Heart right ventricle (tissue), 16 donors: ENCODE measurements around the gene NCSTN. TPM values are rescaled to one million over a fixed set of nuclear protein-coding genes. Genes with fewer than 3 reads are reported as not detected.

Experiments
- ATAC-seq, 8 donors: fragments of 200-7000 bp; cut with Tn5 transposase; one replicate each; pipeline ENCODE4 v1.9.1; 2020; ENCODE audit warnings: mild to moderate bottlenecking in 8 of 8, moderate library complexity in 8 of 8, moderate number of reproducible peaks in 1 of 8
- DNase-seq, 2 donors: peaks; one replicate each; pipeline ENCODE4 v3.0.0-alpha.2; 2020
- H3K27ac ChIP-seq, 10 donors: fragments of 200-600 bp; sonication (generic) in 2 of 10; one replicate each; pipeline versions ENCODE4 v1.5.0 to v1.8.0; 2020 to 2022; ENCODE audit warnings: mild to moderate bottlenecking in 3 of 10
- H3K27me3 ChIP-seq, 7 donors: fragments of 200-600 bp; one replicate each; pipeline ENCODE4 v1.8.0; 2021 to 2022; ENCODE audit warnings: mild to moderate bottlenecking in 2 of 7
- H3K36me3 ChIP-seq, 9 donors: fragments of 200-600 bp; sonication (generic) in 1 of 9; one replicate each; pipeline versions ENCODE4 v1.5.0 to v1.8.0; 2020 to 2022; ENCODE audit warnings: mild to moderate bottlenecking in 2 of 9
- H3K4me1 ChIP-seq, 9 donors: fragments of 200-600 bp; sonication (generic) in 1 of 9; one replicate each; pipeline versions ENCODE4 v1.5.0 to v1.8.0; 2020 to 2022; ENCODE audit warnings: mild to moderate bottlenecking in 4 of 9
- H3K4me3 ChIP-seq, 10 donors: fragments of 200-600 bp; sonication (generic) in 2 of 10; one replicate each; pipeline versions ENCODE4 v1.5.0 to v1.8.0; 2020 to 2022; ENCODE audit warnings: mild to moderate bottlenecking in 7 of 10, moderate library complexity in 2 of 10
- H3K9me3 ChIP-seq, 11 donors: fragments of 200-600 bp in 10 of 11; sonication (generic) in 2 of 11; one replicate each; pipeline versions ENCODE4 v1.5.0 to v1.8.0; 2013 to 2022; ENCODE audit warnings: mild to moderate bottlenecking in 2 of 11, control low read depth in 1 of 11, moderate library complexity in 1 of 11
- CTCF ChIP-seq, 9 donors: fragments of 200-600 bp; sonication (generic) in 2 of 9; IDR thresholded peaks; one replicate each; pipeline versions ENCODE4 v1.5.0 to v1.8.0; 2021 to 2022; ENCODE audit warnings: antibody characterized with exemption in 9 of 9, mild to moderate bottlenecking in 5 of 9, moderate library complexity in 1 of 9
- WGBS, 2 donors: extraction: QIAGEN DNeasy Blood & Tissue Kit; methylation state at CpG; one replicate each; pipeline ENCODE4 v1.1.7; 2013; ENCODE audit warnings: inconsistent platforms in 1 of 2; 5-methylcytosine and 5-hydroxymethylcytosine counted together
- intact Hi-C, 10 donors: fragments of 100-400 bp; cut with DNase I; formaldehyde crosslinking; loops; one replicate each; pipeline versions ENCODE4 v1.11.1 to v1.14.2; 2022
- polyA plus RNA-seq, 2 donors: library from polyadenylated mRNA; stranded (reverse); fragments of 200-250 nt; gene quantifications; one replicate each; pipeline ENCODE4 v1.2.3, GENCODE V29; 2013
- total RNA-seq, 10 donors: library from RNA; stranded (reverse); fragmentation: NEBNext Ultra II Directional in 3 of 10; extraction: Animal tissue kit (Norgen Biotek cat#: 25700) in 3 of 10; gene quantifications; one replicate each; pipeline versions ENCODE4 v1.2.1 to v1.2.4, GENCODE V29; 2021 to 2023
- donor health status: Arrhythmogenic right ventricular cardiomyopathy.
- donor health status: ischemic (EF 13 %, LVEDD 7.1; RV severe dilation, severe dysfunction).
- donor health status: healthy with polysubstance abuse.
- donor health status: DM: no; HTN: yes; CAD: no.
- donor health status: DM: no; HTN: no; CAD: no.
- donor health status: ischemic (EF 25% LVEDD 6.9; RV normal size, moderate dysfunction).
- donor health status: ischemic (EF 25% LVEDD 5.7; RV mildly dilated, moderate dysfunction).
- donor health status: healthy.
- donor health status: DM: yes; HTN: yes; CAD: no.
- donor health status: Ischemic cardiomyopathy.
- donor health status: ischemic (EF 35%, LVEDD 5.7; RV mildly dilated, moderate dysfunction).
- donor health status: nonischemic (EF 11% LVEDD 7.7; RV severe dilation, severe dysfunction).
- donor health status: DM: yes; HTN: yes; CAD: no.
- donor health status: PGD.
- donor health status: ischemic (EF 29% LVEDD 5.4; RV normal size, mild dysfunction).
- donor health status: nonischemic (EF 23%, LVEDD 6.1; RV moderate dilation, normal function).

Gene NCSTN
- total and polyA plus RNA-seq, 12 donors, result 40.2 to 87.9 (median 70.2) TPM

- H3K4me1 ChIP-seq, result no peaks in the 10 kb centered on the region
- H3K27me3 ChIP-seq, result no peaks in the 10 kb centered on the region
- peaks cover 0 to 45% (median 21%) of the 10 kb centered on the region in 9 donors for H3K36me3 ChIP-seq
- H3K27ac ChIP-seq, result no peak overlapping the region
- TF ChIP-seq CTCF (IDR thresholded peaks at IDR 0.05), result no peak
- H3K9me3 ChIP-seq, result no peaks in the 10 kb centered on the region
- intact Hi-C loops, result no loop called here
- DNase-seq (no peak), ATAC-seq (no peak)
- WGBS, 2 donors, result 77 to 81% methylated on average over 4 of the region's 4 CpGs
- H3K4me3 ChIP-seq, result no peak overlapping the region
Observed at GRCh38 chr1:160361814-160362167, 18.6 kb downstream of the NCSTN start.

GRCh38 chr1:160362168-160362957 lies 19.2 kb downstream of the NCSTN start:
- H3K27me3 ChIP-seq, result no peaks in the 10 kb centered on the region
- 63 to 74% methylated on average over 9 of the region's 9 CpGs for WGBS, 2 donors
- peaks cover 0 to 39% (median 16%) of the 10 kb centered on the region in 9 donors for H3K36me3 ChIP-seq
- H3K4me3 ChIP-seq, result no peak overlapping the region
- TF ChIP-seq CTCF (IDR thresholded peaks at IDR 0.05), result no peak
- DNase-seq (no peak), ATAC-seq (no peak)
- intact Hi-C loops, result no loop called here
- no peaks in the 10 kb centered on the region for H3K9me3 ChIP-seq
- H3K4me1 ChIP-seq, result no peaks in the 10 kb centered on the region
- H3K27ac ChIP-seq, result no peak overlapping the region

GRCh38 chr1:160363010-160363409 lies 19.8 kb downstream of the NCSTN start:
- Histone ChIP-seq H3K27me3 (peaks cover 0 to 4% (median 0%) of the 10 kb centered on the region in 7 donors), H3K4me3 (no peak overlapping the region), H3K4me1 (no peaks in the 10 kb centered on the region), H3K27ac (no peak overlapping the region), H3K36me3 (peaks cover 0 to 33% (median 9%) of the 10 kb centered on the region in 9 donors), H3K9me3 (no peaks in the 10 kb centered on the region)
- ATAC-seq (no peak), DNase-seq (no peak)
- WGBS, 2 donors, result 44 to 51% methylated on average over 5 of the region's 5 CpGs
- TF ChIP-seq CTCF (IDR thresholded peaks at IDR 0.05), result no peak
- intact Hi-C loops, result no loop called here

GRCh38 chr1:160363951-160364735 lies 21.0 kb downstream of the NCSTN start:
- no peak overlapping the region for H3K4me3 ChIP-seq
- no peaks in the 10 kb centered on the region for H3K9me3 ChIP-seq
- DNase-seq (no peak), ATAC-seq (no peak)
- WGBS, 2 donors, result 67 to 71% methylated on average over 12 of the region's 12 CpGs
- H3K4me1 ChIP-seq, result no peaks in the 10 kb centered on the region
- H3K27me3 ChIP-seq, result peaks cover 0 to 7% (median under 1%) of the 10 kb centered on the region in 7 donors
- intact Hi-C loops, result no loop called here
- no peak overlapping the region for H3K27ac ChIP-seq
- TF ChIP-seq CTCF (IDR thresholded peaks at IDR 0.05), result no peak
- H3K36me3 ChIP-seq, result peaks cover 0 to 21% (median 0%) of the 10 kb centered on the region in 9 donors
